Duodenal mucosa (tissue), 2 donors: Measurements from ENCODE around the gene ATAD3B.
"Not testable (repeated sequence)": the region's sequence is repeated elsewhere in the genome, so short reads cannot be mapped to it uniquely, and the experiment has no call there.

Experiments
- H3K27ac ChIP-seq: one replicate; pipeline ENCODE4 v1.7.0; 2013; ENCODE audit warnings: low read depth, low read length
- H3K27me3 ChIP-seq, 2 donors: one replicate each; pipeline ENCODE4 v1.7.0; 2013; ENCODE audit warnings: low read length in 2 of 2, control low read depth in 1 of 2; ENCODE audit not compliant: insufficient read depth in 2 of 2, control insufficient read depth in 1 of 2
- H3K36me3 ChIP-seq, 2 donors: one replicate each; pipeline ENCODE4 v1.7.0; 2013; ENCODE audit warnings: low read length in 2 of 2, control low read depth in 1 of 2; ENCODE audit not compliant: insufficient read depth in 2 of 2, control insufficient read depth in 1 of 2
- H3K4me1 ChIP-seq, 2 donors: one replicate each; pipeline ENCODE4 v1.7.0; 2013; ENCODE audit warnings: low read length in 2 of 2, control low read depth in 1 of 2; ENCODE audit not compliant: insufficient read depth in 2 of 2, control insufficient read depth in 1 of 2
- H3K4me3 ChIP-seq, 2 donors: one replicate each; pipeline ENCODE4 v1.7.0; 2013; ENCODE audit warnings: low read length in 2 of 2, low read depth in 1 of 2
- H3K9ac ChIP-seq, 2 donors: one replicate each; pipeline ENCODE4 v1.7.0; 2013; ENCODE audit warnings: low read length in 2 of 2, low read depth in 1 of 2
- H3K9me3 ChIP-seq, 2 donors: one replicate each; pipeline ENCODE4 v1.7.0; 2013; ENCODE audit warnings: low read length in 2 of 2, control low read depth in 1 of 2; ENCODE audit not compliant: control insufficient read depth in 1 of 2

Gene ATAD3B

GRCh38 chr1:1533176-1533893 lies 61.8 kb downstream of the ATAD3B start:
- H3K4me1 ChIP-seq, H3K4me3 ChIP-seq, H3K9ac ChIP-seq, H3K27me3 ChIP-seq, H3K27ac ChIP-seq, H3K9me3 ChIP-seq: not testable (repeated sequence)
- peaks cover 5 to 18% of the 10 kb centered on the region in 2 donors for H3K36me3 ChIP-seq

- H3K4me1 ChIP-seq, H3K27ac ChIP-seq, H3K9ac ChIP-seq, H3K27me3 ChIP-seq, H3K9me3 ChIP-seq, H3K4me3 ChIP-seq: not testable (repeated sequence)
- peaks cover 5 to 18% of the 10 kb centered on the region in 2 donors for H3K36me3 ChIP-seq
Measured at GRCh38 chr1:1533894-1534291, 62.3 kb downstream of the ATAD3B start.

- Histone ChIP-seq H3K27ac (no peak overlapping the region), H3K27me3 (peaks cover 0 to 4% of the 10 kb centered on the region in 2 donors), H3K9ac (no peak overlapping the region), H3K9me3 (no peaks in the 10 kb centered on the region), H3K4me3 (no peak overlapping the region), H3K36me3 (peaks cover 2 to 14% of the 10 kb centered on the region in 2 donors), H3K4me1 (no peaks in the 10 kb centered on the region)
Measured at GRCh38 chr1:1534401-1535154, 63.0 kb downstream of the ATAD3B start.

- H3K4me1 ChIP-seq = no peaks in the 10 kb centered on the region
- no peak overlapping the region for H3K27ac ChIP-seq
- no peak overlapping the region for H3K4me3 ChIP-seq
- no peaks in the 10 kb centered on the region for H3K9me3 ChIP-seq
- peaks cover 0 to 8% of the 10 kb centered on the region in 2 donors for H3K36me3 ChIP-seq
- H3K27me3 ChIP-seq = peaks cover 0 to 4% of the 10 kb centered on the region in 2 donors
- H3K9ac ChIP-seq = no peak overlapping the region
Measured at GRCh38 chr1:1535201-1536018, 63.8 kb downstream of the ATAD3B start.

GRCh38 chr1:1536019-1536937 lies 64.7 kb downstream of the ATAD3B start:
- no peaks in the 10 kb centered on the region for H3K9me3 ChIP-seq
- no peak overlapping the region for H3K9ac ChIP-seq
- H3K36me3 ChIP-seq = peaks cover 0 to 12% of the 10 kb centered on the region in 2 donors
- no peak overlapping the region for H3K4me3 ChIP-seq
- no peak overlapping the region for H3K27ac ChIP-seq
- H3K27me3 ChIP-seq = peaks cover 0 to 4% of the 10 kb centered on the region in 2 donors
- no peaks in the 10 kb centered on the region for H3K4me1 ChIP-seq

- Histone ChIP-seq H3K9me3 (no peaks in the 10 kb centered on the region), H3K4me3 (no peak overlapping the region), H3K4me1 (no peaks in the 10 kb centered on the region), H3K27ac (no peak overlapping the region), H3K36me3 (peaks cover 0 to 19% of the 10 kb centered on the region in 2 donors), H3K9ac (no peak overlapping the region), H3K27me3 (peaks cover 0 to 4% of the 10 kb centered on the region in 2 donors)
Measured at GRCh38 chr1:1536938-1537546, 65.5 kb downstream of the ATAD3B start.

GRCh38 chr1:1537626-1538250 lies 66.2 kb downstream of the ATAD3B start:
- peaks cover 0 to 25% of the 10 kb centered on the region in 2 donors for H3K36me3 ChIP-seq
- no peak overlapping the region for H3K9ac ChIP-seq
- no peak overlapping the region for H3K4me3 ChIP-seq
- H3K9me3 ChIP-seq = no peaks in the 10 kb centered on the region
- H3K27ac ChIP-seq = no peak overlapping the region
- peaks cover 0 to 4% of the 10 kb centered on the region in 2 donors for H3K27me3 ChIP-seq
- H3K4me1 ChIP-seq = no peaks in the 10 kb centered on the region

- Histone ChIP-seq H3K27me3 (peaks cover 0 to 4% of the 10 kb centered on the region in 2 donors), H3K4me3 (no peak overlapping the region), H3K27ac (no peak overlapping the region), H3K9me3 (no peaks in the 10 kb centered on the region), H3K4me1 (peaks cover 0 to 4% of the 10 kb centered on the region in 2 donors), H3K36me3 (peaks cover 0 to 23% of the 10 kb centered on the region in 2 donors), H3K9ac (no peak overlapping the region)
Measured at GRCh38 chr1:1538334-1538733, 66.8 kb downstream of the ATAD3B start.

- Histone ChIP-seq H3K27ac (no peak overlapping the region), H3K9me3 (no peaks in the 10 kb centered on the region), H3K4me3 (no peak overlapping the region)
Measured at GRCh38 chr1:1538989-1539309, 67.4 kb downstream of the ATAD3B start.

More at GRCh38 chr1:1538989-1539309, 67.4 kb downstream of the ATAD3B start:
- H3K4me1 ChIP-seq = peaks cover 0 to 7% of the 10 kb centered on the region in 2 donors
- peaks cover 0 to 23% of the 10 kb centered on the region in 2 donors for H3K36me3 ChIP-seq
- H3K9ac ChIP-seq = no peak overlapping the region
- peaks cover 0 to 4% of the 10 kb centered on the region in 2 donors for H3K27me3 ChIP-seq
